Gastroesophageal sphincter (tissue), 3 donors: ENCODE data around the gene SLC25A12.

Experiments used
- CTCF ChIP-seq, 4 experiments: fragments of 200-600 bp in 2 of 4; fragments of 450-650 bp in 2 of 4; sonication (generic) in 1 of 4; IDR thresholded peaks; one replicate each; pipeline ENCODE4 v1.5.1; 2017 to 2019; ENCODE audit warnings: antibody characterized with exemption in 4 of 4, mild to moderate bottlenecking in 2 of 4, moderate library complexity in 2 of 4
- EP300 ChIP-seq: sonication (generic); formaldehyde crosslinking; IDR thresholded peaks from one replicate; pipeline ENCODE4 v1.6.1; 2017; ENCODE audit warnings: antibody characterized with exemption, mild to moderate bottlenecking
- POLR2A ChIP-seq, 2 donors: fragments of 450-650 bp; IDR thresholded peaks; one replicate each; pipeline ENCODE4 v1.6.1; 2017; ENCODE audit warnings: antibody characterized with exemption in 2 of 2, mild to moderate bottlenecking in 2 of 2, moderate library complexity in 1 of 2

DNA sequence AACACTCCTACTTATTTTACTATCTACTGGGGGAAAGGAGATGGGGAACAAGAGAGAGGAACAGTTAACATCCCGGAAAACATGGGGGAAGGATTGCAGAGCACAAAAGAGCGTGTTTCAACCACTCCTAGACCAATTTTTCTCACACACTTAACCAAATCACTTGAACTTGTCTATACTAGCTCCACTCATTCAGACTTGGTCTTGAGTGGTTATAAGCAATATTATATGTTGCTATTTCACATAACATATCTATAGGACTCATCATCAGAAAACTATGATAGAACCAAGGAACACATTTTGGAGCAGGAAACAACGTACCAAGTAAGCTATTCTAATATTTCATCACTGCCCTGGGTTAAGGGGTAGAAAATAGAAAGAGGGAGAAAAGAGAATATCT lies 31.5 kb downstream of the SLC25A12 start:
- TF ChIP-seq CTCF (IDR thresholded peaks at IDR 0.05), result no peak
- no peak for TF ChIP-seq POLR2A (IDR thresholded peaks at IDR 0.05)
- no peak for TF ChIP-seq EP300
